Stimulated activated CD4-positive, alpha-beta T cell treated with anti-CD3 and anti-CD28 coated beads, Interleukin-15, amount 100 ng/mL, for 24 hours (primary cell): ENCODE measurements around the gene TGM5.
"Not testable (repeated sequence)": the region's sequence is repeated elsewhere in the genome, so short reads cannot be mapped to it uniquely, and the experiment has no call there.

Experiments
- DNase-seq: peaks from one replicate; pipeline ENCODE4 v3.0.0-alpha.2; 2020

The TGM5 gene

DNA sequence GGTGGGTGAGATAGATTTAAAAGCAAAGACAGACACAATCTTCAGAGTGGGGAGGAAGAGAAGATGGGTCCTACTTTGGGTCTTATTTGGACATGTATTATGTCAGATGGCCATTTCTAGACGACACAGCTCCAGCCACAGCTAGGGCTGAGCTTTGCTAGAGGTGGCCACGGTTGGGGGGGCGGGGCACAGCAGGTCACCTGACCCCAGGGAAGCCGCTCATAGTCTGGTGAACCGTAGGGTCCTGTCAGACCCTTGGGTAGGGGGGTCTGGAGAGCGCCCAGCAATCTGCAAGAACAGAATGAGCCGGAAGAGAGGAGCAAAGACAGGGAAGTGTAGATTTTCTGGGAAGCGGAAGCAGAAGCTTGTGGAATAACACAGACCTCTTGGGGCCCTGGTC lies 52.6 kb downstream of the TGM5 start:
- no peak for DNase-seq

DNA sequence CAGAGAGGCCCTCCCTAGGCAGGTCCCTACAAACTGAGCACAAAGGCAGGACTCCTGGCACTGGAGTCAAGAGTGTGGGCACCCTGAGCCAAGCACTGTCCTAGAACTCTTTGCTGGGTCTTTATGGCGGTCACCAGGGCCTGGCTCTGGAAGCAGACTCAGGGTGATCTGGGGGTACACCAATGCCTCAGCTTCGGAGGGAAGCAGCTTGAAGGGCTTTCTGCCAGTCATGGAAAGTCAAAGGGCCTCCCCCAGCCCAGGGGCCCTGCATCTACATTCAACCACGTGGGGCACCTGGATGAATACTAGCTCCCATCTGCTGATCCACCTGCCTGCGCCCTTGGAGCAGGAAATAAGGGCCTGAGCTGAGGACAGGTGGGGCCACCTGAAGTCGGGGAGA lies 53.3 kb downstream of the TGM5 start:
- no peak for DNase-seq

DNA sequence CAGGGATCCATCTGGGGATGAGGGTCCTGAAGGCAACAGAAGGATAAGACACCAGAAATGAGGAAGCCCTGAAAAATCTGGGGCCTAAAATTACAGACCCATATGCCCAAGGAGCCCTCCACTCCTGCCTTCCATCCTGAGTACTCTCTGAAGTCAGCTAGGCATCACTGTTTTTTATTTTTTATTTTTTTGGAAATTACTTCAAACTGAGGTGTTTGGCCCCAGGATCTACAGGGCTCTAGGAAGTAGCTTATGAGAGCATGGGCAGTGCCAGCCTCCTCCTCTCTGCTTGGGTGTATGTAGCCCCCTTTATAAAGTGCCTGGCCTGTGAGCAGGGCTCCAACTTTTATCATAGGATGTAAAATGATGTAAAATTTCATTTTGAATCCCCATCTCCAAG lies 53.8 kb downstream of the TGM5 start:
- no peak for DNase-seq

DNA sequence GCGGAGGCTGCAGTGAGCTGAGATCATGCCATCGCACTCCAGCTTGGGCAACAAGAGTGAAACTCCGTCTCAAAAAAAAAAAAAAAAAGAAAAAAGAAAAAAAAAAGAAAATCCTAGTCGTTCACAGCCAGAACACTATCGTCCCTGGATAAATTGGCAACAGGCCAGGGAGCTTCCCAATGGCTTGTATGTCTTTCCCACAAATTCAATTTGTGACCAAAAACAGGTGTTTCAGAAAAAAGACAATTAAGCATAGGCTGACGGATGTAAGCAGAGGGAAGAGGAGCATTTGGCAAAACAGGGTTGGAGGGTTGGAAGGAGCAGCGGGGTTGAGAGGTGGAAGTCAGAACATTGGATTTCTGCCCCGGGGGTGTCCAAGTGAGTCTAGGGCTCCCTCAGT lies 54.4 kb downstream of the TGM5 start:
- DNase-seq: no peak

DNA sequence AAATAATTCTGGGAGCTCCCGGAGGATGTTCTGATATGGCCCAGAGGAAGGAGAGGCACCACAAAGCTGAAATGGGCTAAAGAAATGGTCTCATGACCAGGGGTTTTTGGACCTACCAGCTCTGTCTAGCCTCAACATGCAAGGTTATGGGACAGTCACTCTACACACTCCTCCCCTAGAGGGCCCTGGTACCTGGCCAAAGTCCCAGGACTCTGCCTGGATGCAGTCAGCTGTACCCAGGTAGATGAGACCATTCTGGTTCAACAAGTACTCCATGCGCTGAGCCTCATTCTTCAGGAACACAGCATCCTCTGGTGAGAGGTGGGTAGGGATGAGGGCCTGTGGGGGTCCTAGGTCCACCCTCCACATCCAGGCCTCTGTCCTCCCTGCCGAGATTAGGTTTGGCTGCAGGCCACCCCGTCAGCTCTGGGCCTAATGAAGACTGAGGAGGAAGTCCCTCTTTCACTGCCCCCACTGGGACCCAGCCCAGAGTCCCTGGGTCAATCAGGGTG lies 55.4 kb downstream of the TGM5 start:
- DNase-seq: no peak

DNA sequence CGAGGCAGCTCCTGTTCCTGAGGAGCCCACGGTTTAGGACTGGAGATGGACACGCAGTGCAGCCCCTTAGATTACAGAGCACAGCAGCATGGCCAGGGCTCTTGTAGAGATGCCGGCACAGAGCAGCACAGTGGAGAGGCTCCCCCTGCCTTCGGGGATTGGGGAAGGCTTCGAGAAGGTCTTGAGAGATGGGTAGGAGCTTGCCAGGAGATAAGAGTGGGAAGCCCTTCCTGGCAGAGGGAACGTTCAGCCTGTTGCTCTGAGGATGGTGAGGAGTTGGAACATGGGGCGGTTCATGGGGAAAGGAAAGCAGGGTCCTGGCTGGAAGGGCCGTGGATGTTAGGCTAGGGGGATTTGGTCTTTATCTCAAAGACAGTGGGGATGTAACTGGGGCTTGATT lies 55.9 kb downstream of the TGM5 start:
- no peak for DNase-seq

DNA sequence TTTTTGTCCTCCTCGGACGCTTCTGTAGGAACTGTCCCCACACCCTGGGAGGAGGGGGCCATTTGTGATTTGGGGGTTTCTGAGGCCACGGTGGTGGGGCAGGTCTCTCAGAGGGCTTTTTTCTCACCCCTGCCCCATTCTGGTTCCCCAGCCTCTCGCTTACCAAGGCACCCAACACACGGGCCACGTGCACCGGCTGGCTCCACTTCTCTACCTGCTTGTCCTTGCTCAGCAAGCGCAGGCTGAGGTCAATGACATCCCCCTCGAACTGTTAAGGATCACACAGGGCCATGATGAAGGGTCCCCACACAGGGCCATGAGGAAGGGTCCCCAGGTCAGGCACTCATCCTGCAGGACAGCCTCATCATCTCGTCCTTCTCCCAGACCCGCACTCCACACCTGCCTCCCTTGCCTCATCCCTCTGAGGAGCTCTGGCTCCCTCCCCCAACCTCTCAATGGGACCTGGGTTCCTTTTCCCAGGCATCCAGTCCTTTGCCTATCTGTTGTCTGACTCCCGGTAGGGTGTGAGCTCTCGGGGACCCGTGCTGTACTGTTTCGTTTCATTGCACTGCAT lies 56.5 kb downstream of the TGM5 start:
- no peak for DNase-seq

DNA sequence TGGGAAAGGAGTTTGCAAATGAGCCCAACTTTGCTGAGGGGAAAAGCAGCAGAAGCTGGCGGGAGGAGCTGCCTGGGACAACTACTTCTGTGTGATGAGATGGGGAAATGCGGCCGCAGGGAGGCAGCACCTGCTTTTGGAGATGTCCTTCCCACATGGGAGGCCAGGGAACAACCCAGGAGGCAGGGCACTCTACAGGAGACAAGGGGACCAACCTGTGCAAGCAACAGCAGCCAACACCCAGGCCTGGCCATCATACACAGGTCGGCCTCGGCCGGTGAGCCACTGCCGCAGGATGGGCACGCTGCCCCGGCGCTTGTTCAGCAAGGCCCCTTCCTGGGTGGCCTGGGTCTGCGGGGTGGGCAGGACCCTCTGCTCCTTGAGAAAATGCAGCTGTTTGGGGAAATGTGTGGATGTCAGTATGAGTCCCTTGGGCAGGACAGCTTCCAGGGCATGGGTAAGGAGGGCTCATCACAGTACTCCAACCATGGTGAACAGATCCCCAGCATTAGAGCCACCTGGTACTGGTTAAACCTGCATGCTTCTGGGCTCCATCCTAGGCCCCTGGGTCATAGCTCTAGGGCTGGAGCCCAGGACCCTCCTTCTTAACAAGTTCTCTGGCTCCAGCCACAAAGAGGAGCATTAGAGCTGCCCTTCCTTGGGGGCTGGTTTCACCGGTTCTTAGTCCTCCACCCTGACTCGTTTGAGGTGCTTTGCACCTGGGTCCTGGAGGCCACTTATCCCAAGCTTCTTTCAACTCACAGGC lies 57.5 kb downstream of the TGM5 start:
- DNase-seq: no peak

DNA sequence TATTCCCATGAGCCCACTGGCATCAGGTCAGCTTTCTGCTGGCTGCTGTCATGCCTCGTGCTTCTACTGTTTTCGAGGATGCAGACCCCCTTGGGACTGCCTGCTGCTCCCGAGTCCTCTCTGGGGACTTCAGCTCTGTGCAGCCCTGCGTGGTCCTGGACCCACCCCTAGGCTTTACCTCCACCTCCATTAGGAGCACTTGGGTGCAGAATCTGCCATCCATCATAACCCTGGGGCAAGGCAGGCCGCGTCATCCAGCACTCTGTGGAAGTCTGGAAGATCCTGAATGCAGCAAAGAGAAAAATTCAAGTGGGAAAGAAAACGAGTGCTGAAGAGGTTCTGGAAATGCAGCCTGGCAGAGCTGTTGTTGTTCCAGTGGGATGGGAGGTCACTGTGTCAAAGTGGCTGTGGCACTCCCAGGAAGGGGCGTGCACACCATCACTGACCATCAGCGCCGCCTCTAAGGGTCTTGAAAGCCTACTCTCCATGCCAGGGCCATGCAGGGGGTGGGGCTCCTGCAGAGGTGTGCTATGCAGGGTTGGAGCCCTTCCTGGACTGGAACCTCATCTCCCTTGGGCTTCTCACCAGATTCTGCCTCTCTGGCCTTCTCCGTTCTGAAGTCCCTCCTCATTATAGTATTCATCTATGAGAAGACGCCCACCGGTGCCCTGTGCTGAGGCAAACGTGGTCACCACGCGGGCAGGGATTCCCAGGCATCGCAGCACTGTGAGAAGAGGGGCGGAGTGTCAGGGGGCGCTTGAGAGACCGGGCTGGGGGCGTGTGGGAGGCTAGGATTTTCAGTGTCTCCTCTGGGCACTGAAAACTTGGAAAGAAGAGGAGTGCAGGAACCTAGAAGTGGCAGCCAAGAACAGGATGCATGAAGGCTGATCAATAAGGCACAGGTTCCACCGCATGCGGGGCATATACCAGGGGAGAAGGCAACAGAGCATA lies 58.4 kb downstream of the TGM5 start:
- no peak for DNase-seq

DNA sequence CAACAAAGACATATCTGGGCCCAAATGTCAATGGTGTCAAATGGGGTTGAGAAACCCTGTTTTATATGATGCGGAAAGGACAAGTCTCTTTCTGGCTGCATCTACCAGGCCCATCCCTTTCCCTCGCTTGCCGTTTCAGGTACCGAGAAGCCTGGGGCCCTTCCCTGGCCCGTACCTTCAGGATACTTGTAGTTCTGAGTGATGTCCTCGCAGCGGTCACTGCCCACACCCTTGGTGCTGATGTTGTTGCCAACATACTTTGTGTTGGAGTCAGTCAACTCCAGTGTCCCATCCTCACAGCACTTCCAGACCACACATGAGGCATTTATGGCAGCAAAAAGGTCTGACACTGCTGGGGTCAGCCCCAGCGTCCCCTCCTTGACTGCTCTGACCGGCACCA lies 59.7 kb downstream of the TGM5 start:
- DNase-seq: no peak

DNA sequence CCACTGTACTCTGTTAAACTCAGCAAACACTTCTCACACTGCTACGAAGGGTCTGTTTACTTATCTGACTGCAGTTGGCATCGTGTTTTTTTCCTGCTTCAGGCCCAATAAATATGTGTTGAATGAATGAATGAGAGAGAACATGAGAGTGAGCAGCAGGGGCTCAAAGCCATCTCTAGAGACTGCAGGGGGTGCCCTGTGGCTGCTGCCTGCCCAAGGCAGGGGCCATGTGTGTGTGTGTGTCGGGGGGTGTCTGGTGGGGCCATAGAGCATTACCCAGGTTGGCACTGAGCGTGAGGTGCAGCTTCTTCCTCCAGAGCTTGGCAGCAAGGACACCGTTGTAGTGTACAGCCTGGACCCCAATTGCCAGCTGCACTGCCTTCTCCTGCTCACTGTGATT lies 60.7 kb downstream of the TGM5 start:
- no peak for DNase-seq

DNA sequence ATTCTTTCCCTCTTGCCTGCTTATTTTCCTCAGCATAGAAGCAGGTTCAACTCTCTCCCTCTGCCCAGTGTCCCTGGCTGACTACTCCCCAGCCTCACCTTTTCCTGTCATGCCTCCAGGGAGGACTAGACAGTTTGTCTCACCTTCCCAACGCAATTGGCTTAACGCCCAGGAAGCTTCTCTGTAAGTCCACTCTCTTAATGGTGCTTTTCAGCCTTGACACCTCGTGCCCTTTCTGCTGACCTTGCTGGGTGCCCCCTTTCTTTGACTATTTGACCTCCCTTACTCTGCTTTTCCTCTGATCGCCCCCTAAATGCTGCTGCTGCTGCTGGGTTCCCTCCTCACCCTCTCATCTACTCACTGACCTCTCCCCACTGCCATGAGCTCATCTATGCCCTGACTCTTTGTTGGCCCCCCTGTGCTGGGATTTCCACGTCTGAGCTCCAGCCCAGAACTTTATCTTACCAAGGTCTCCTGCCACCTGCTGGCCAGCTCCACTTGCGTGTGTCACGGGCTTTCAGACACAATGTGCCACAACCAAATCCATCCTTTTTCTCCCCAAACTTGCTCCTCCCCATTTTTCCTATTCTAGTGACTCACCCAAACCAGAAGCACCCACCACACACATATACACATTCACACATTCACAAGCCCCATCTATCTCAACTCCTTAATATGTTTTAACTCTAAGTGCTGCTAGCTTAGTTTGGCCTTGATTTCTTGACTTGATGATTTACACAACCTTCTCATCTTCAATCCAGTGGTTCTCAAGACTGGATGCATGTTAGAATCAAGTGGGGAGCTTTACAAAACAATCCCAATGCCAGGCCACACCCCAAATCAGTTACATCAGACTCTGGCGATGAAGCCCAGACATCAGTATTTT lies 62.5 kb downstream of the TGM5 start:
- peak; percentile 61 for DNase-seq

DNA sequence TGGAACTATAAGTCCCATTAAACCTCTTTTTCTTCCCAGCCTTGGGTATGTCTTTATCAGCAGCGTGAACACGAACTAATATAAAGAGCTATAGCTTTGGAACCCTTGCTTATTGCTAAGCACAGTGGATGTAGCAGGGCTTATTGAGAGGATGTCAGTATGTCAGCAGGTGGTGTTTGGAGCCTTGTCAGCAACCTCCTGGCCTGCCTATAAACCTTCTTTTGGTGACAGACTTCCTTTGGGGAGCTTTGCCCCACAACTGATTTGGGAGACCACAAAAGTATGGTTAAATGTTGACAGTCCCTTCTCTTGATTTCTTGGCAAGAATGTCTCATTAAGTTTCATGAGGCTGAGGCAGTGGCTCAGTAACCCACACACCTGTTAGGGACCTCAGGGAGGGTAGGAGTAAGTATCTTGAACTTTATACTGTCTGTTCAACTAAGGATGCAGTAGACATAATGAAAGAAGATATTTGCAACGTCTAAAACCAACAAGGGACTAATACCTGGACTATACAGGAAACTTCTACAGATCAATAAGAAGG lies 66.7 kb downstream of the TGM5 start:
- no peak for DNase-seq

DNA sequence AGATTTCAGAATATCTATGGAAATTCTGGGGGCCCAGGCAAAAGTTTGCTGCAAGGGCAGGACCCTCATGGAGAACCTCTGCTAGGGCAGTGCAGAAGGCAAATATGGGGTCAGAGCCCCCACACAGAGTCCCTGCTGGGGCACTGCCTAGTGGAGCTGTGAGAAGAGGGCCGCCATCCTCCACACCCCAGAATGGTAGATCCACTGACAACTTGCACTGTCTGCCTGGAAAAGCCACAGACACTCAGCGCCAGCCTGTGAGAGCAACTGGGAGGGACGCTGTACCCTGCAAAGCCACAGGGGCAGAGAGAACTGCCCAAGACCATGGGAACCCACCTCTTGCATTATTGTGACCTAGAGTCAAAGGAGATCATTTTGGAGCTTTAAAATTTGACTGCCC lies 67.7 kb downstream of the TGM5 start:
- no peak for DNase-seq

DNA sequence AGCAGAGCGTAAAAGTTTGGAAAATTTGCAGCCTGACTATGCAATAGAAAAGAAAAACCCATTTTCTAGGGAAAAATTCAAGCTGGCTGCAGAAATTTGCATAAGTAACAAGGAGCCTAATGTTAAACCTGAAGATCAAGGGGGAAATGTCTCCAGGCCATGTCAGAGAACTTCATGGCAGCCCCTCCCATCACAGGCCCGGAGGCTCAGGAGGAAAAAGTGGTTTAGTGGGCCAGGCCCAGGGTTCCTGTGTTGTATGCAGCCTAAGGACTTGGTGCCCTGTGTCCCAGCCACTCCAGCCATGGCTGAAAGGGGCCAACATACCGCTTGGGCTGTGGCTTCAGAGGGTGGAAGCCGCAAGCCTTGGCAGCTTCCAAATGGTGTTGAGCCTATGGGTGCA lies 68.2 kb downstream of the TGM5 start:
- not testable (repeated sequence) for DNase-seq

DNA sequence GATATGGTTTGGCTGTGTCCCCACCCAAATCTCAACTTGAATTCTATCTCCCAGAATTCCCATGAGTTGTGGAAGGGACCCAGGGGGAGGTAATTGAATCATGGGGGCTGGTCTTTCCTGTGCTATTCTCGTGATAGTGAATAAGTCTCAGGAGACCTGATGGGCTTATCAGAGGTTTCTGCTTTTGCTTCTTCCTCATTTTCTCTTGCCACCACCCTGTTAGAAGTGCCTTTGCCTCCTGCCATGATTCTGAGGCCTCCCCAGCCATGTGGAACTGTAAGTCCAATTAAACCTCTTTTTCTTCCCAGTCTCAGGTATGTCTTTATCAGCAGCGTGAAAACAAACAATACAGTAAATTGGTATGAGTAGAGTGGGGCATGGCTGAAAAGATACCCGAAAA lies 69.0 kb downstream of the TGM5 start:
- not testable (repeated sequence) for DNase-seq

DNA sequence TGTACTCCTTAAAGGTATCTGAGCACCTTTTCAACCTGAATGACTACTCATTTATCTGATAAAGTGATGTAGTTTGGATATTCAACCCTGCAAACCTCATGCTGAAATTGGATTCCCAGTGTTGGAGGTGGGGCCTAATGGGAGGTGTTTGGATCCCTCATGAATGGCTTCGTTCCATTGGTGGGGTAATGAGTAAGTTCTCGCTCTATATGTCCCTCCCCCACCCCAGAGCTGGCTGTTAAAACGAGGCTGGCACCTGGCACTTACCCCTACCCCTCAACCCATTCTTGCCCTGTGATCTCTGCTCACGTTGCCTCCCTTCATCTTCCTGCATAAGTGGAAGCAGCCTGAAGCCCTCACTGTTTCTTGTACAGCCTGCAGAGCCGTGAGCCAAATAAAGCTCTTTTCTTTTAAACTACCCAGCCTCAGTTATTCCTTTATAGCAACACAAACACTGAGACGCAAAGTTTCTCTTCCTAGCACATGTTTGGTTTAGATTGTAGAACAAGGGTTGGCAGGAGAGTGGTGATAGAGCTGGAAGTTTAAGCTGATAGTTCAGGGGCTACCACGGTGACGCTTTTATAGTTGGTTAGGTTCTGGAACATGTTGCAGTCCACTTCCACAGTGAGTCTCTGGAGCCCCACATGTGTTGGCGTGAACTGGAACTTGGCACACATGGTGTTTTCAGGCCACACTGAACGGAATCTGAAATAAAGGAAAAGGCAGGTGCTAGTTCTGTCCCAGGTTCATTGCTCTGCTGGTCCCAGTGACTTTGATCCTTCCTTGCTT lies 69.8 kb downstream of the TGM5 start:
- DNase-seq: no peak

DNA sequence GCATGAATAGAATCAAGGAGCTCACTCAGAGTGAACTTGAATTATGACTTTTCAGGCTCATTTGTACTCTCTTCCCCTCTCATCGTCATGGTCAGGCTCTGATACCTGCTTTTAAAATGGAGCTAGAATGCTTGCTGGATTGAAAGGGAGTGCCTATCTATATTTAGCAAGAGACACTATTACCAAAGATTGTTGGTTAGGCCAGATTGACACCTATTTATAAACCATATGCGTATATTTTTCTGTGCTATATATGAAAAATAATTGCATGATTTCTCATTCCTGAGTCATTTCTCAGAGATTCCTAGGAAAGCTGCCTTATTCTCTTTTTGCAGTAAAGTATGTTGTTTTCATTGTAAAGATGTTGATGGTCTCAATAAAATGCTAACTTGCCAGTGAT lies 71.9 kb downstream of the TGM5 start:
- no peak for DNase-seq

DNA sequence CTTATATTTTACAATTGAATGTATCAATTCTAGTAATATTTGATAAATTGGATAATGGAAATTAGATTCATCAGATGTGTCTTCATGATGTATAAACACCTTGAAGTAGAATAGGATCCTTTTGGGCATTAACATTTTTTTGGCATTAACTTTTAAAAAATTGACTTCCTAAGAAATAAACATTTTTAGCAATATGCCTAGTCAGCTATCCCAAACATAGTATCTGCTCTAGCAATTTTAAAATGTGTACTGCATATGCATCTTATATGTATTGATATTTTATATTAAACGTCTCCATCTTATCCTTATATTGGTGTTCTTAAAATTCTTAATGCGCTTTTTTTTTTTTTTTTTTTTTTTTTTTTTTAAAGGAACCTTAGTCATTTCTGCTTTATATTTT lies 73.0 kb downstream of the TGM5 start:
- DNase-seq: no peak

DNA sequence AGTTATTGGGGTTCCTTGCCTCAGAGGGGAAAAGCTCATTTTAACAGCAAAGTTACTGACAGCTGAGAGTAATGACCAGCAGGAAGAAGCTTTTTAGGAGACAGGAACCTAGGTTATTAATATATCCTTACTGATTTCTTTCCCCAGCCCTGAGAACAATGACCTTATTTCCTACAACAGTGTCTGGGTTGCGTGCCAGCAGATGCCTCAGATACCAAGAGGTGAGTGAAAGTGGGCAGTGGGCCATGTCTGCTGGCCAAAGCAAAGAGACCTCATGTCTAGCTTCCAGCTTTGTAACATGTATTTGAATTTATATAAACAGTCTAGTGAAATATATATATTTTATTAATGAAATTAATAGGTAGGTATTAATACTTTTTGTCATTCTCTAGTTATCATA lies 76.5 kb downstream of the TGM5 start:
- DNase-seq: no peak

DNA sequence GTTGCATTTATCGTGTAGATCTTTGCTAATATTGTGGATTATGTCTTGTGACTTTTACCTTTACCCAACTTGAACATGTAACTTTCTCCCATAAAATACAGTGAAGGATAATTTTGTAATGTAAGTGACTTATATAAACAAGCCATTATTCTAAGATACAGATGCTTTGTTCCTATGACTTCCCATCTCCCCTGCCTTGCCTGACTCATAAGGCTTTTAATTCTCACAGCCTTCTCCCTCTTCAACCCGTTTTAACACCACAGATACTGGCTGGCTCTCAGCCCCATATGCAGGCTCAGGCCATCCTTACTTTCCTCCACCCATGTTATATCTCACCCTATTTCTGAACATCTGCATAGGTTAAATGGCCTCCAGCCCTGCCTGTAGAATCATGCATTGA lies 77.4 kb downstream of the TGM5 start:
- no peak for DNase-seq
